SHP77 treated with DMSO at 0.1 percent for 48 hours (cell line): ENCODE results near the gene ZNF668.

ENCODE experiments used
- DNase-seq: peaks from one replicate; lab custom pipeline; 2025; lab: John Stamatoyannopoulos, UW

The ZNF668 gene

GRCh38 chr16:31073970-31074813 is at the start of gene ZNF668, which contains the start of gene ZNF646:
TSS of gene ZNF668 (minus strand) at chr16:31074240. CDS start at chr16:31064459, 9,781 bp downstream.
TSS of gene ZNF646 (plus strand) at chr16:31074422. CDS start at chr16:31076325, 1,903 bp downstream.
- DNase-seq: peak; percentile 99

DNA sequence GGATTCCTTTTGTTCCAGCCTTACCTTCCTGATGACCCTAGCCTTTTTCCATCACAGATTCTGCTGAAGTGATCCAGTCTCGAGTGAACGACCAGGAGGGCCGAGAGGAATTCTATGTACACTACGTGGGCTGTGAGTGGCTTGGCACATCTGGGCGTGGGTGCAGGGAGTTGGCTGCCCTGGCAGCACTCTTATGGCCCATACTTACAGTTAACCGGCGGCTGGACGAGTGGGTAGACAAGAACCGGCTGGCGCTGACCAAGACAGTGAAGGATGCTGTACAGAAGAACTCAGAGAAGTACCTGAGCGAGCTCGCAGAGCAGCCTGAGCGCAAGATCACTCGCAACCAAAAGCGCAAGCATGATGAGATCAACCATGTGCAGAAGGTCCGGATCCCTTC is 46.1 kb upstream of the ZNF668 start:
- DNase-seq: no peak

GRCh38 chr16:31118223-31119155 is 44.4 kb upstream of the ZNF668 start:
- DNase-seq: no peak

GRCh38 chr16:31117384-31118222 is 43.6 kb upstream of the ZNF668 start, which contains the start of gene KAT8:
TSS of gene KAT8 (plus strand) at chr16:31117664. CDS start at chr16:31117682, 18 bp downstream.
- DNase-seq: peak; percentile 94

DNA sequence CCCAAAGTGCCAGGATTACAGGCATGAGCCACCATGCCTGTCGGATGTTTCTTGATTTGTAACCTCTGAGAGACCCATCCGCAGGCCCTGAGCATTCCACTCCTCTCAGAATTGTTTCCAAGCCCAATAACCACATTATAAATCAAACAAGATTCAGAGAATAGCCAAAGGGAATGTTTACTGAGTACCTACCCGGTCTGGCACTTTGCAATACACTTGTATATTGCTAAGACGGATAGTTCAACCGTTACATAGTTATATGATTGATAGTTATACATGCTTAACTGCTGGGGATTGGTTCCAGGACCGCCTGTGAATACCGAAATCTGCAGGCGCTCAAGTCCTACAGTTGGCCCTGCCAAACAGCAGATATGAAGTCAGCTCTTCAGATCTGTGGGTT is 40.4 kb upstream of the ZNF668 start:
- no peak for DNase-seq

- no peak for DNase-seq
Observed at GRCh38 chr16:31113121-31114120, 39.4 kb upstream of the ZNF668 start.

DNA sequence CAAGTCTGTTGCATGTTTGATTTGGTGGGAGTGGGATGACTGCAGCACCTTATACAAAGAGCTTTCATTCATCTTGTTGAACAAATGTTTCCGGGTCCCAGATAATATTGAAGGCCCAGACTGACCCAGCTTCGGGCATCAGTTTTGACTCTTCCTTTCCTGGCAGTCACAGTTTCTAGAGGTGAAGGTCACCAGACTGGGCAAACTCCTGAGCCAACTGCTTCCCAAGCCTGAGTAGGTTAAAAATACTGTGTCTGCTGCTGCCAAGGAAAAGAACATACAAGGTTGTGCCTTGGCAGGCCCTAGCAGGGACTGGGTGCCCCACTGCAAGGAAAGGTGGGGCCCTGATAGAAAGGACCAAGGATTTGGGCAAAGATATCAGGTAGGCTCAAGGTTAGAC is 38.7 kb upstream of the ZNF668 start:
- DNase-seq: no peak

GRCh38 chr16:31111881-31112466 is 37.9 kb upstream of the ZNF668 start:
- DNase-seq: no peak

DNA sequence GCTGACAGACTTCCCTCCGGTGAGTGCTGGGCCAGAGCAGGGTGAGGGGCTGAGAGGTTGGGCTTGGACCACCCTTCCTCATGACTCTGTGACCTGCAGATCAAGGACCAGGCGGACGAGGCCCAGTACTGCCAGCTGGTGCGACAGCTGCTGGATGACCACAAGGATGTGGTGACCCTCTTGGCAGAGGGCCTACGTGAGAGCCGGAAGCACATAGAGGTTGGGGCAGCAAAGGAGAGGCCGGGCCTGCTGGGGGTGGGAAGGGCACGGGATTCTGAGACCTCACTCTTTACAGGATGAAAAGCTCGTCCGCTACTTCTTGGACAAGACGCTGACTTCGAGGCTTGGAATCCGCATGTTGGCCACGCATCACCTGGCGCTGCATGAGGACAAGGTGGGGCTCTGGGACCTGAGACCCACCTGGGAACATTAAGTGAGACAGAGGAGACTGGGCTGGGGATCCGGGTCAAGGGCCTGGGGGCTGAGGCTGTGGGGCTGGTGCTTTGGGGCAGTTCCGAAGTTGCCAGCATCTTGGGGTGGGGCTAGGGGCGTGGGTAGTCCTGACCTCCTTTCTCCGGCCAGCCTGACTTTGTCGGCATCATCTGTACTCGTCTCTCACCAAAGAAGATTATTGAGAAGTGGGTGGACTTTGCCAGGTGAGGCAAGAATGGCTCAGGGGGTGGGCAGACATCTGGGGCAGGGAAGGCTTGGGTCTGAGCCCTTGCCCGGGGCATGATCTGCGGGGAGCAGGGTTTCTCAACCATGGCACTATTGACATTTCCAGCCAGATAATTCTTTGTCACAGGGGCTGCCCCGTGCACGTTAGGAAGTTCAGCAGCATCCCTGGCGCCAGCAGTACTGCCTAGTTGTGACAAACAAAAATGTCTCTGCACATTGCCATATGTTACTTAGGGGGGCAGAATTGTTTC is 36.3 kb upstream of the ZNF668 start:
- DNase-seq: no peak

DNA sequence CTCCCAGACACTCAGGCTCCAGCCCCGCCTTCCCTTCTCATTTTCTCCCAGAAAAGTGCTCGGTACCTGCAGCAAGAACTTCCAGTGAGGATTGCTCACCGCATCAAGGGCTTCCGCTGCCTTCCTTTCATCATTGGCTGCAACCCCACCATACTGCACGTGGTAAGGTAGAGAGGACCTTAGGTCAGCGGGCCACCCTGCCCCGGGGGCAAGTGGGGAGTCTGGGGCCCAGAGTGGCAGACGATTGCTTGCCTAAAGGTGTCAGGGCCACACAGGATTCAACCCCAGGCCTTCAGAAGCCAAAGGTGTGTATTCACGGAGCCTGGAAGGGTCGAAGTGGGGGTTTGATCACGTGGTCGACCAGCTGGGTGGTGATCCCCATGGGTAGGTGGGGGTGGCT is 35.6 kb upstream of the ZNF668 start:
- no peak for DNase-seq

- DNase-seq: no peak
Observed at GRCh38 chr16:31108794-31109558, 34.9 kb upstream of the ZNF668 start.

DNA sequence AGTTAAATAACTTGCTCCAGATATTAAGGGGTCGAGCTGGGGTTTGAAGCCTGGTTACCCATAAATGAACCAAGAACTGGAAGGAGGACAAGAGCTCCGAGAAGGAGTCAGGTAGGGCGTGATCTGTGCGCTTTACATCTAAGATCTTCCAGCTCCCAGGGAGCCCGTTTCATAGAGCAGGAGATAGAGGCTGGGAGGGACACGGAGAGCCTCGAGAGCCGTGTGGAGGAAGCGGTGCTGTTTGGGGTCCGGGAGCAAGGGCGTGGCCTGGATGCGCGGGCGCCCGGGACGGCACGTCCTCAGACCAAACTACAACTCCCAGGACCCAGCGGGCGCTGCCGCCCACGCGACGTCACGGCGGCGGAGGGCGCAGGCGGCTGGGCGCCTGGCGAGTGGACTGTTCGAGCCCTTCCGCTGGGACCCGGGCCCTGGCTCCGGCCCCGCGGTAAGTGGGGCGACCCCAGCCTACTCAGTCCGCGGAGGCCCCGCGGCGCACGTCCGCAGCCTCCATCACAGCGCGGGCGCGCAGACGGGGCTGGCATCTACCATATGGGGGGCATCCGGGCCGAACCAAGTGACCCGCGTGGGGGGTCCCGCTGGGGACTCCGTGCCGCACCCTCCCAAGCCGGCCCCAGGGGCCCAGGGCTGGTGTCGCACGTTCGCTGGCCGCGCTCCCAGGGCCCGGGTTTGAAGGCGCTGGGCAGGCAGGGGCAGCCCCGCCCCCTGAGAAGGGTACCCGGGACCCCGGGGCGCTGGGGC is 34.2 kb upstream of the ZNF668 start, which contains the start of gene BCKDK:
Gene BCKDK, plus strand, starts transcription at position 352 of the 759 bp plus-strand sequence. CDS start 838 bp downstream, outside the sequence.
- peak; percentile 45 for DNase-seq

DNA sequence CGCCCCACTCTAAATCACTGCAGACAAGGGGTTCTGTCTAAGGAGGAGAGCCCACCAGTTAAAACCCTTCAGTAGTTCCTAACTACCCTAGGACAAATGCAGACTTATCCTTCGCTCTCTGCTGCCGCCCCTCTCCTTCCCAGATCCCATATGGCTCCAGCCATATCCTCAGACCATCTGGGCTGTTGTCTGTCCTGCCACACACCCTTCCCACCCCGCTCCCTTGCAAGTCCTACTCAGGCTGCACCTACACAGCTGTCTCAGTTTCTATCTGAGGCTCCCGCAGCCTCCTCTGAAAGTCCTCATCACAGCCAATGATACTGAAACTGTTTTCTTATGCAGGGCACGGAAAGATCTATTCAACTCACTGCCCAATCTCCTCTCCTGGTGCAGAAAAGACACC is 33.4 kb upstream of the ZNF668 start:
- no peak for DNase-seq

DNA sequence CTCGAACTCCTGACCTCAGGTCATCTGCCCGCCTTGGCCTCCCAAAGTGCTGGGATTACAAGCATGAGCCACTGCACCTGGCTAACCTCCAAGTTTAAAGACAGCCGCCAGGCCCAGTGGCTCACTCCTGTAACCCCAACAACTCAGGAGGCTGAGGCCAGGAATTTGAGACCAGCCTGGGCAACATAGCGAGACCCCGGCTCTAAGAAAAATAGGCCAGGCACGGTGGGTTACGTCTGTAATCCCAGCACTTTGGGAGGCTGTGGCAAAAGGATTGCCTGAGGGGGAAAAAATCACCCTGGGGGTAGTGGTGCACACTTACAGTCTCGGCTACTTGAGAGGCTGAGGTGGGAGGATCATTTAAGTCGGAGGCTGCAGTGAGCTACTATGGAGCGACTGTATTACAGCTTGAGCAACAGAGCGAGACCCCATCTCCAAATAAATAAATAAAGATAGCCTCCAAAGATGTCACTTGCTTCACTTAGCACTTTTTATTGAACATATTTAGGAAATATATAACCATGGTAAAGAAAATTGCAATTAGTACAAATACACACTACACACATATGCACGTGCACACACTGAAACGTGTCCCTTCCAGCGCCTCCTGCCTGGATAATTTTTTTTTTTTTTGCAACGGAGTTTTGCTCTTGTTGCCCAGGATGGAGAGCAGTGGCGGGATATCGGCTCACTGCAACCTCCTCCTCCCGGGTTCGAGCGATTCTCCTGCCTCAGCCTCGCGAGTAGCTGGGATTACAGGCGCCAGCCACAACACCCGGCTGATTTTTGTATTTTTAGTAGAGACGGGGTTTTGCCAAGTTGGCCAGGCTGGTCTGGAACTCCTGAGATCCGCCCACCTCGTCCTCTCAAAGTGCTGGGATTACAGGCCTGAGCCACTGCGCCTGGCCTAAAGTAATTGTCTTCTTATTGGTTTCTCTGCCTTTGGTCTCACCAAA is 32.7 kb upstream of the ZNF668 start:
- no peak for DNase-seq

- DNase-seq: peak; percentile 62
Observed at GRCh38 chr16:31105677-31106213, 31.7 kb upstream of the ZNF668 start.
